Hypothalamus (tissue), 51 donors: Measurements from ENCODE around the gene TMEM63C.

ENCODE experiments used
- DNase-seq, 51 donors: peaks; one replicate each; lab custom pipeline; 2025; lab: John Stamatoyannopoulos, UW

TMEM63C gene

DNA sequence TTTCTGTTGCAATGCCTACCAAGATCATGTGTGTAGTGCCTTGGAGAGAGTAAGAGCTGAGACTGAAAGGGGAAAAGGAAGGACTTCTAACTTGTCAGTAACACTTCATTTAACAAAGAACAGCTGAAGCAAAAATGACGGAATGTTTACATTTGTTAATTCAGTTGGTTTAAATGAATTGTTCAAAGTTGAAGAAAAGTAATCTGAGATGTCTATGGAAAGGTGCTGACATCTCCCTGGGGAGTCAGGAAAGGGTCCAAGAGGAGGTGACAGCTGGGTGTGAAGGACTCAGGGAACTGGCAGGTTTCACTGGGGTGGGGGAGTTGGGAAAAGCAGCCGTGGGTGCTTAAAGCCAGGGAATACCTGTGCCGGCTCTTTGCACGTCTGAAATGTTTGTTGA is 7.9 kb downstream of the TMEM63C start:
- no peak for DNase-seq

DNA sequence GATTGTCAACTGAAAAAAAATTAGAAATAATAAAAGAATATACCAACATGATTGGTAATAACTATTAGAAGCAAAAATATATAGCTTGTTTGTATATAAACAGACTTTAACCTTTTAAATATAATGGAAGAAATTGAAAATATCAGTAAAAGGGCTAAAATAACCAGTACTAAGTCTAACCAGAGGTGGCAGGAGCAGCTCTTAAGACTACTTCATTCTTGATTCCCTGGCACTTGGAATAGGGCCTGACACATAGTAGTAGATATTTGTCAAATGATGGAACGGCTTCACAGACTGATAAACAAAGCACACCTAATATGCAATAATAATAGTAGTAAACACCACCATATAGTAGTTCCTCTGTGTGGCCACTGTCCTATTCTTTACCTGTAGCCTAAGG is 9.4 kb downstream of the TMEM63C start:
- DNase-seq, result no peak

- no peak for DNase-seq
Observed at GRCh38 chr14:77194706-77195105, 13.1 kb downstream of the TMEM63C start.

DNA sequence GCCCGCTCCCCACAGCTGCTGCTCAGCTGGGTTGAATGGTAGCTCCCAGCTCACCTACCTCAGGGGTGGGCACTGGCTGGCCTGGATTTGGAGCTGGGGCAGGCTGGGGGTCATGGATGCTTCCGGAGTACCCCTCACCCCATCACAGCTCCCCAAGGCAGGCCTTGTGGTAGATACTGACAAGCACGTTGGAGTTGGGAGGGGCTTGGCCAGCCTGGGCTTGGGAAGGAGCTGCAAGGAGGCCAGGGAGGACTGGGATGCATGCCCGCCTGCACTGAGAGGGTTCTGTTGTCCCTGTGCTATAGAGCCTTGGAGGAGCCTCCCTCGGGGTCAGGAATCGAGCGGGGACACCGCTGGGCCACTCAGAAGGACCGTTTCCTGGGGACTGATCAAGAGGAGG is 14.2 kb downstream of the TMEM63C start:
- DNase-seq, result peak in 21 of 51 donors; percentile 15 to 75 (median 47)

DNA sequence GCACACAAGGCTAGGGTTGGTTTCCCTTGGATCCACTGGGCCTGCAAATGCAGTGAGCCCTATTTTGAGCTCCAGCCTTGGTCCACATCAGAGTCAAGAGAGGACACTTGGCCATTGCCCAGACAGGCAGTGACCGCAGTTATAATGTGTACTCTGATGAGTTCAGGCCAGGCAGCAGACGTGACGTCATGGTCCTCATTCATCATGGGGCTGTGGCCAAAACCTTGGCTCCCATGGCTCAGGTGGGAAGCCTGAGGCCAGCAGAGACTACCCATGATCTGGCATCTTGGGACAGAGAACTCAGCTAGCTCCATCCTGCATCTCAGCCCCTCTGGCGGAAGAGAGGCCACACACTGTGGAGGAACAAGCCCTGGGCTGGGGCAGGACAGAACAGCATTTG is 16.4 kb downstream of the TMEM63C start:
- no peak for DNase-seq

DNA sequence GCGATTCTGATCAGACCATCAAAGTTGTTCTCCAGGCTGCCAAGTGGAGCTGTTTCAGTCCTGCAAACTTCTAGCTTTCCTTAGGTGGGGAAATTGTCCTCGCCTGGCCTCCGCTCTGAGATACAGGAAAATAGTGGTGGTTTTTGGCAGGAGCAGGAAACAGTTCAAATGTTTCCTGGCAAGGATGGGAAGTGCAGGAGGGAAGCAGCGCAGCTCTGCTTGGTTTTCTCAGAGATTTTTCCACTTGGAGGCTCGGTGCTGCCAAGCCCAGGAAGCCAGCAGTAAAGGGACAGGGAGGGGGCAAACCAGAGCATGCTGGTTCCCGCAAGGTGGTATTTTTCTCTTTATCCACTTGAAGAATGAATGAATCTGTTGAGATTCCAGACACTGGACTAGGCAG is 17.0 kb downstream of the TMEM63C start:
- DNase-seq, result peak in 1 of 51 donors; percentile 21

DNA sequence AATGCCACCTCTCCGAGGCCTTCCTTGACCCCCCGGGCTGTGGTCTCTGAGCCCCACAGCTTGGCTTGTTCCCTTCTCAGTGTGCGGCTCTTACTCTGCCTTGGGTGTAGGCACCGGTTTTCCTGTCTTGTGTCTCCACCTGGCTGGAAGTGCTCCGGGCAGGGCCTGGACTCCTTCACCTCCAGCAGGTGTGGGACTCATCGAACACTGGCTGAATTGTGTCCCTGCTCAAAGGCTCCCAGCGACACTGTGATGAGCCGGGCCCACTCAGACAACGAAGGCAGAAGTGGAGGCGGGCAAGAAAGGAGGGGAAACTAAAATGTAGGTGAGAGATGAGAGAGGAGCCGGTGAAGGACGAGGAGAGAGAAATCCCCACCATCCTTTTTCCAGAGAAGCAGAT is 18.0 kb downstream of the TMEM63C start:
- no peak for DNase-seq

DNA sequence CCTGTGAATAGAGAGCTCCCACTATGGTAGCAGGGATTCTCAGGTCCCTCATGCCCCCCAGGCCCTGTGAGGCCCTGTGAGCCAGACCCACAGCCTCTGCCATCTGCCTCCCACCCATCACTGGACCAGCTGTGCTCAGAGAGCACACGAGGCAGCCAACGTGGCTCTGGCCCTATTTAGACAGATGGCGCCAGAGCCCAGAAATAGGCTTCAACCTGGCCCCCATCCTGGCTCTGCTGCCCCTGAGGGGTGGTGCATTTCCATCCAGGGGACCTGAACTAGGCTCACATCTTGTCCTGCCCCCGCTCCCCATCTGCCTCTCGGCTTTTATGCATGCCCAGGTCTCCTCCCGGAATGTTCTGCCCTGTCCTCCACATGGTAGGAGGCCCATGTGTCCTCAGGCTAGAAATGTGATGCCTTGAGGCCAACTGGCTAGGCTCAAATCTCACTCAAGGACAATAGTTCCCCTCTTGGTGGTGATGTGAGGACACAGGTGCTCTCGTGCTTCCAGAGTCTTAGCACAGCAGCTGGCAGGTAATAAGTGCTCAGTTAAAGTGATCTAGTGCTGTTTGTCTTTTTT is 18.9 kb downstream of the TMEM63C start:
- no peak for DNase-seq

DNA sequence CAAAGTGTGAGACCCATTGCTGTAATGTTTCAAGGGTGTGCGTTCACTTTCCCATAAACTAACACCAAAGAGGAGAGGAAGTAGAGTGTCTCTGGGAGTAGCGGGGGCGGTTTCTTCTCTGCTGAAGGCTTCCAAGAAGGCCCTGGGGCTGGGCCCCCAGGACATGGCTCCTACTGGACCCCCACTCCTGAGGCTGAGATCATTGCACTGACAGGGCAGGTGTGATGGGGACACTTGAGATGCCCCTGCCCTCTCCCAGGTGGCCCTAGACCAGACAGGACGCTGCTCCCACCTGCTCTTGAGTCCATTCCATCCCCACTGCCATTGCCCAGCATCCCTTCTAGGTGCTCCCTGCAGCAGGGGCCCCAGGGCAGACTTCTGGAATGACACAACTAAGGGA is 20.1 kb downstream of the TMEM63C start:
- DNase-seq, result no peak

GRCh38 chr14:77203611-77204458 is 22.2 kb downstream of the TMEM63C start:
- peak in 31 of 51 donors; percentile 8 to 75 (median 46) for DNase-seq

DNA sequence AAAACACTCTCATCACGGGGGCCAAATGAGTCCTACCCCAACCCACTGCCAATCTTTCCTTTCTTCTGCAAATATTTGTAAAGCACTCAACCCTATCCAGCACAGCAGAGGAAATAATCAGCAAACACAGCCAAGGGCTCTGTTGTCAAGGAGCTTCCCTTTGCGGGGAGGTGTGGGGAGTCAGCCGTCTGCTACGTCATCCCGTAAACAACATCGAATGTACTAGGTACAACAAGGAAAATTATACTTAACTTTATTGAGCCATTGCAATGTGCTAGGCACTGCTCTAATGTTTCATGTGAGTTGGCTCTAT is 22.8 kb downstream of the TMEM63C start:
- peak in 15 of 51 donors; percentile 8 to 53 (median 34) for DNase-seq

- no peak for DNase-seq
Observed at GRCh38 chr14:77204907-77205306, 23.3 kb downstream of the TMEM63C start.

- DNase-seq, result no peak
Observed at GRCh38 chr14:77205566-77205965, 24.0 kb downstream of the TMEM63C start.

DNA sequence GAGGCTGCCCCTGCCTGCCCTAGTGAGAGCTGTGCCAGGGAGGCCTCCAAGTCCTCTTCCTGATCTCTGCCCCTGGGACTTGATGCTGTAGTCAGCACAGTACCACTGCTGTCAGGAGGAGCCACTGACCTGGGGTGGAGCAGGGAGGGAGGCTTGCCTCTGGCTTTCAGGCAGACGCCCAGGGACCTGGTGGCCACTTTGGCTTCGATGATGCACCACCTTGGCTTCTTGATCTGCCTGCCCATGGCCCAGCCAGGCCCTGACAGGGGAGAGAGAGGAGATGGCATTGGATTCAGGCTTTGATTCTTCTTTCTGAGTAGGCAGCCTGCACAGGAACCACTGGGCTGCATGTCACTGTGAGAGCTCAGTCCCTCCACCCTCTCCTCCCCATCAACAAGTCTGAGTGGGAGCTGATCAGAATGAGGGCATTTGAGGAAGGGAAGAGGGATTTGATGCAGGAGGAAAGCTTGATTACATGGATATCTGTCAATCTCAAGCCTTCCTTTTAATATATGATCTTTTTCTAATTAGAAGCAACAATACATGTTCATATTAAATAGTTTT is 24.7 kb downstream of the TMEM63C start:
- DNase-seq, result no peak

DNA sequence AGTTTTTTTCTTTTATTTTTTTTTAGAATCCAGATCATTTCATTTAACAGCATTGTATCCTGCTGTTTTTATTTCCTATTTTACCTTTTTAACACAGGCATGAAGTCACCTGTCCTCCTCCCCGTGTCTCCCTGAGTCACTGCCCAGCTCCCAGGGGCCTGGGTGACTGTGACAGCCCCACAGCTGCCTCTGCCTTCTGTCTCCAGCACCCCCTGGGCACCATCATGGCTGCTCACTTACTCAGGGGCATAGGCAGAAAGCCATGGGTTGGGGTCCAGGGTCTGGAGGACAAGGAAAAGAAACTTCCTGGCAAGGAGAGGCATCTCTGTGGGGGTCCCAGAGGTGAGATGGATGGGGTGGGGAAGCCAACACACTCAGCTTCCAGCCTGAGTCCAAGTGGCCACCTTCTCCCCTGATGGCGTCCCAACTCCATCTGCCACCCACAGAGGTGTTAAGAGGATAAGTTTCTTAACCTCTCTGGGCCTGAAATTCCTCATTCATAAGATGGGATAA is 25.3 kb downstream of the TMEM63C start:
- no peak for DNase-seq

- peak in 43 of 51 donors; percentile 10 to 76 (median 52) for DNase-seq
Observed at GRCh38 chr14:77208291-77208978, 26.8 kb downstream of the TMEM63C start.

GRCh38 chr14:77208979-77209318 is 27.4 kb downstream of the TMEM63C start:
- DNase-seq, result no peak

DNA sequence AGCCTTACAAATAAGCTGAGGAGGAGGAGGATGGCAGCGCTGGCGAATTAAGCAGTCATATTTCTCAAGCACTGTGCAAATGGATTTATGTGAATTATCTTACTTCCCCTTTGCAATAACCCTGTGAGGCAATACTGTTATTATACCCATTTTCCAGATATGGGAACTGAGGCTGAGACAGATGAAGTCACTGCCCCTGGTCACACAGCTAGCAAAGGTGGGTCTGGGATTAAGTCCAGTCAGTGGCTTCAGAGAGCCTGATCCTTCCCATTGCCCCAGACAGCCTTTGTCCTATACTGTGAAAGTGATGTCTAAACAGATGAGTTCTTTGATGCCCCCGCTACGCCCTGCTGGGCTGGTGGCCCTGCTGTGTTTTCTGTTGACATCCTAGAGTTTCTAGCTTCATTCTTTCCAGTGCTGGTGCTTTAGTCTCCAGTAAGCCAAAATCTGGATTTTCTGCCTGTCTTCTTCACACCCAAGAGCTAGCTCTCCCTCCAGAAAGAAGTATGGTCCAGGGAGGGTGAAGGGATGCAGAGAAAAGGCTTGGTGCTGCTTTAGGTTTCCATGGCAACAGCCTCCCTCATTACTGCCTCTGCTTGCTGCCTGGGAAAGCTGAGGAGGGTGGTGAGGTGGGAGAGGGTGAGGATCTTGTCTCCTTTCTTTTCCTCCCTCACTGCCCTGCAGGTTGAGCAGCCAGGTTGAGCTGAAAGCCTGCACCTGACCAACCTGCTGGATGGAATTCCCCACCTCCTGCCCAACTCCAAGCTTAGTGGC is 30.7 kb downstream of the TMEM63C start:
- peak in 2 of 51 donors; percentile 6 to 14 for DNase-seq

DNA sequence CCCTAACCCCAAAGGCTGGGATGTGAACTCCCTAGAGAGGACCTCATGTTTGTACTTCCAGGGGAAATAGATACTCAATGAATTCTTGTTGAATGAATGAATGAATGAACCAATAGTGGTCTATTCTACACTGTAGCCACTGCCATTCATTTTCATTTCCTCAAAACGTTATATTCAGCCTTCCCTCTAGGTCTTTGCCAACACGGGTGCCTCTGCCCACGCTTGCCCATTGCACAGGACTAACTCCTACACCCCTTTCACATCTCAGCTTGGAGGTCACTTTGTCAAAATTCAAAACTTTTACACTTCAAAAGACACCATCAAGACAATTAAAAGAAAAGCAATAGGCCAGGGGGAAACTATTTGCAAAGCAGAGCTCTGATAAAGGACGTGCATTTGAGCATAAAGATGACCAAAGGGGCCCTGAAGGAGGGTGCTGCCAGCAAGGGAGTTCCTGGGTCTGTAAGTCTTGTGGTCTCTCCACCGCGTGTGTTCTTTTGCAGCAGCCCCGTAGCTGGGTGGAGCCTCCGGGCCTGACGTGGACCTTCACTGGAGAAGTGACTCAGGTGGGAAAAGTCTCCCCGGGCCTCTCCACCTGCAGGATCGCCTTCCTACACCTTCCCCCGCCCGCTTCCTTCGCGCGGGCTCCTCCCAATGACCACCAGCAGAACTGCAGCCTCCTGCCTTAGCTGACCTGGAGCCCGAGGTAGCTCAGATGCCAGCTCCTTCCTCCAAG is 31.5 kb downstream of the TMEM63C start:
- DNase-seq, result peak in 27 of 51 donors; percentile 4 to 57 (median 30)

- no peak for DNase-seq
Observed at GRCh38 chr14:77213679-77214016, 32.0 kb downstream of the TMEM63C start.
